GM18868 (cell line): ENCODE results near the gene GATA5.

Experiments used
- ATAC-seq: cut with Tn5 transposase; IDR thresholded peaks from one replicate; pipeline ENCODE4 v1.9.1; 2021; ENCODE audit warnings: mild to moderate bottlenecking, moderate library complexity; ENCODE audit not compliant: unreplicated experiment

GATA5 gene

GRCh38 chr20:62473717-62474603, 1.8 kb downstream of the GATA5 start:
- ATAC-seq, result no peak

DNA sequence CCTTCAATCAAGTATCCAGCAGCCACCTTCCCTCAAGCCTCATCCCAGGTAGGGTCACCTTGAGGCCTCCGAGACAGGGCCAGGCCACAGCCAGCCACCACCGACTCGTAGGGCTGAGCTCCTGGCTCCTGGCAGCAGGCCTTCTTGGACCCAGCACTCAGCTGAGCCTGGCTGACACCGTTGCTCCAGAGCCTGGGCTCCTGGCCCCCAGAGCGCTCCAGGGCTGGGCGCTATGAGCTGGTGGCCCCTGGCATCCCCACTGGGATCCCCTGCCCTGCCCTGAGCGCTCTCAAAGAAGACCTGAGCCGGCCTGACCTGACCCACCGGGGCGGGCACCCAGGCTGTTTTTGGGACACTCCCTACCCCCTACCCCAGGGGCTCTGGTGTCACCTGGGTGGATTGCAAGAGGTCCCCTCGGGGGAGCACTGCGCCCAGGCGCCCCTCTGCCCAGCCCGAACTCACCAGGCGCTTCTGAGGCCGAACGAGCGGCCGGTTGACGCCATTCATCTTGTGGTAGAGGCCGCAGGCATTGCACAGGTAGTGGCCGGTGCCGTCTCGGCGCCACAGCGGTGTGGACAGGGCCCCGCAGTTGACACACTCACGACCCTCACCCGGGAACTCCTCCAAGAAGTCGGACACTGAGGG, 2.7 kb downstream of the GATA5 start:
- ATAC-seq, result no peak

DNA sequence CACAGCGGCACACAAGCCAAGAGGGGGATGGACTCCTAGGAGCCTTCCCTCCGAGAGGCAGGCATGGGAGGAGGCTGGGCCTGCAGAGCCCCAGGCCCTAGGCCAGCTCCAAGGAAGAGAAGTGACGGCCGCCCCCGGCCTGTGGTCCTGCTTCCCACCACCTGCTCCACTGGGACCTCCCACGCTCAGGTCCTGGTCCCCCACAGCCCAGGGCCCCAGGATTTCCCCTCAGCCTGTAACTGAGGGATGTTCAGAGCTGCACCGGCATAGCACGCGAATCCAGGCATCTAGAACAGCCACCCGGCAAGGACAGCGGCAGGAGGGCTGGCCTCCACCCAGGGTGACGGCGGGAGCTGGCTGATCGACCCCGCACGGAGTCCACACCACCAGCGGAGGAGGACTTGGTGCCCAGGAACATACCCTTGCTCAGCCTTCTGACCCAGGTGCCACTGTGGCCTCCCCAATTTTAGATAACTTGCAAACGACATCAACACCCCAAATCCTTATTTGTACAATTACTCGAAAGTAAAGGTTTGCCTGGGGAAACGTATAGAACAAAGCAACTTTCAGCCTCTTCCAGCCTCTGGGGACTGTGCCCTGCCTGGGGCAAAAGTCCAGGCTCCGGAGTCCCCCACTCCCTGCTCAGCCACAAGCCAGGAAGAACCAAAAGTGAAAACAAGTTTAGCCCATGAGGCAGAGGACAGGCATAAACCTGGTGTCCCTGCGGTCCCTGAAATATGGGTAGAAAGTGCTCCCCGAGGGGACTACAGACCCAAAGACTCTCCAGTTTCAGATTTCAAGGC, 3.5 kb downstream of the GATA5 start:
- no peak for ATAC-seq

DNA sequence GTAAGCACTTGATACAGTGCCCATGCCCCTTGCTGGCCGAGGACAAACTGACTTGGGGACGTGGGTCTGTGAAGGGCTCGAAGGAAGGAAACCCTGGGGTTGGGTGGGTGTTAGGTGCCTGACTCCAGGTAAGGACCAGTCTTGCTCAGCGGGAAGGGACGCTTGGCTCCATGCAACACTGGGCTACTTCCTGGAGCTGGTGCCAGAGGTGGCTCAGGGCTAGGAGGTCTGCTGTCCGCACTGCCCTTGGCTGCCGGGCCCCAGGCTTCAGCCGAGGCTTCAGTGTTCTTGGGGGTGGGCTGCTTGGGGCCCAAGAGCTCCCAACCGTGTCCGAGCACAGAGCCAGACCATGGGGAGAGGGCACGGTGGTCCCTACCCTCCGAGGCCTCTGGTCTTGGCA, 5.3 kb downstream of the GATA5 start:
- no peak for ATAC-seq

DNA sequence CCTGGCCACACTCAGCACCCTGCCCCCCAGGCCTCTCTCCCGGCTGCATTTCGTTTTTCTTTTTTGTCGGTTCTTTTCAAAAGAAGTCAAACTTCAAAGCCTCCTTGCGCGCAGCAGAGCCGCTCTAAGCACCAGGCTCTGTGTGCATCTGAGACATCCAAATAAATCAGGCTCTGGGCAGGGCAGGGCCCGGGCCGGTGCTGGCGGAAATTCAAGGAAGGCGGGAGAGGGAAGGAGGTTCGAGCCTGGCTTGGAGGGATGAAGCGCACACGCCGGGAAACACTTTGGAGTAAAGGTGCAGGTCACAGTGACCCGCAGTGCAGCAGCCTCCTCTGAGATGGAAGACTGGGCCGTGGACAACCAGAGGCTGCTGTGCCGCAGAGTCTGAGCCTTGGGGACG, 5.8 kb downstream of the GATA5 start:
- ATAC-seq, result no peak

- no peak for ATAC-seq
These were observed 6.4 kb downstream of the GATA5 start for GRCh38 chr20:62469352-62469751.

DNA sequence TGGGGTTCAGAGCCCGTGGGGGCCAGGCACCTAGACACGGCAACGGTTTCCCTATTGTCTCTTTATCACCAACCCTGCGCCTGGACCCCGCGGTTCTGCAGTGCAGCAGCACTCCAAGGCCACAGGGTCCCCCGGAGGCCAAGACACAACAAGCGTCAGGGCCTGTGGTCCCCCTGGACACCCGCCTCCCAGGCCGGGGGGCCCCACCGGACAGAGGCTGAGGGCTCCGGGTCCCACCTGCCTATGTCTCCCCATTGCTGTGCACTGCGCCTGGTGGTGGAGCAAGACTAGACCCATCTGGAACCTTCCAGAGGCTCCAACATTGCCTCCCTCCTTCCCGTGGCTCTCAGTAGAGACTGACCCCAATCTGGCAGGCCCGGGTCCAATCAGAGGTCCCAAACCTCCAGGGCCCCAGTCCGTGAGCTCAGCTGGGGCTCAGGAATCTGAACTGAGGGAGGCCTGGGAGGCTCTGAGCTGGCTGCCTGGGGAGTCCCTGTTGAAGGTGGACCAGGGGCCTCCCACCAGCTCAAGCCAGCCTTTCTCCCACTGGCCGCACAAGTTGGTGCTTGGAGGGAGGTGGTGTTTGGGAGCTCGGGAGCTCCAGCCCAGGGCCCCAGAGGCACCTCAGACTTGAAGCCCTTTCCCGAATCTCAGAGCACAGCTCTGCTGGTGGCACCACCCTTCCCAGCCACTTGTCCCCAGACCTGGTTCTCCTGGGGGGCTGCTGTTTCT, 8.8 kb downstream of the GATA5 start:
- no peak for ATAC-seq

- ATAC-seq, result no peak
These were observed 9.6 kb downstream of the GATA5 start for GRCh38 chr20:62466072-62466760.

- no peak for ATAC-seq
These were observed 10.8 kb downstream of the GATA5 start for GRCh38 chr20:62464990-62465389.

GRCh38 chr20:62464425-62464770, 11.4 kb downstream of the GATA5 start:
- ATAC-seq, result no peak

GRCh38 chr20:62463651-62464424, 12.0 kb downstream of the GATA5 start:
- no peak for ATAC-seq

GRCh38 chr20:62462976-62463592, 12.7 kb downstream of the GATA5 start:
- no peak for ATAC-seq

DNA sequence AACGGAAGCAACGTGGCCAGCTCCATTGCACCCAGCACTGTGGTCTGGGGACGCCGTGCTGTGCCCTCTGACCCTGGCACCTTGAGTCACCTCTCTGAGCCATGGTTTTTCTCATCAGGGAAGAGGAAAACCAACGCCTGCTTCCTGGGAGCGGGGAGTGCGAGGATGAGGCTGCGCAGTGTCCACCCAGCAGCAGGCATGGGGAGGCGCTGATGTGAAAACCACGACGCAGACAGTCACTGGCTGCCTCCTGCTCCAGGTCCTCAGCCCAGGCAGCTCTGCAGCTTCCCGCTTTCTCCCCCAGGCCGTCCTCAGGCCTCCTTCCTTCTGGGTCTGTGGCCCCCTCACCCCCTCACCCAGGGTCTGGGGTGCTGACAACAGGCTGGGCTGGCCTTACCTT, 14.0 kb downstream of the GATA5 start:
- no peak for ATAC-seq

GRCh38 chr20:62461157-62461556, 14.6 kb downstream of the GATA5 start:
- no peak for ATAC-seq

DNA sequence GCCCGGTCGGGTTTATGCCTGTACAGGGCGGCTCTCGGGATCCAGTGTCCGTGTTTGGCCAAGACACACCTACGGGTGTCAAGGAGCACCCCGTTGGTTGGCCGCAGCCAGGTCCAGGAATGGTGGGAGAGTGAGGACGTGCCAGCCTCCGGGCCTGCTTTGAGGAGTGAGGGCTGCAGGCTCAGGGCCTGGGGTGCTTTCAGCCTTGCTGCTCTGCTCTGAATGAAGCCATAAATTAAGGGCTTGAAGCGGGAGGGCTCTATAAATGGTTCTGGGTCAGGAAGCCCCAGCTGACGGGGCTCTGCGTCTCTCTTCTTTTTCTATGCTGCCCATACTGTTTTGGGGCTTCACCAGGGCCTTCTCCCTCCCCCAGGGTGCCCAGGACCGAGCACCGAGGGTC, 15.1 kb downstream of the GATA5 start:
- no peak for ATAC-seq

GRCh38 chr20:62459488-62459887, 16.3 kb downstream of the GATA5 start:
- ATAC-seq, result no peak

DNA sequence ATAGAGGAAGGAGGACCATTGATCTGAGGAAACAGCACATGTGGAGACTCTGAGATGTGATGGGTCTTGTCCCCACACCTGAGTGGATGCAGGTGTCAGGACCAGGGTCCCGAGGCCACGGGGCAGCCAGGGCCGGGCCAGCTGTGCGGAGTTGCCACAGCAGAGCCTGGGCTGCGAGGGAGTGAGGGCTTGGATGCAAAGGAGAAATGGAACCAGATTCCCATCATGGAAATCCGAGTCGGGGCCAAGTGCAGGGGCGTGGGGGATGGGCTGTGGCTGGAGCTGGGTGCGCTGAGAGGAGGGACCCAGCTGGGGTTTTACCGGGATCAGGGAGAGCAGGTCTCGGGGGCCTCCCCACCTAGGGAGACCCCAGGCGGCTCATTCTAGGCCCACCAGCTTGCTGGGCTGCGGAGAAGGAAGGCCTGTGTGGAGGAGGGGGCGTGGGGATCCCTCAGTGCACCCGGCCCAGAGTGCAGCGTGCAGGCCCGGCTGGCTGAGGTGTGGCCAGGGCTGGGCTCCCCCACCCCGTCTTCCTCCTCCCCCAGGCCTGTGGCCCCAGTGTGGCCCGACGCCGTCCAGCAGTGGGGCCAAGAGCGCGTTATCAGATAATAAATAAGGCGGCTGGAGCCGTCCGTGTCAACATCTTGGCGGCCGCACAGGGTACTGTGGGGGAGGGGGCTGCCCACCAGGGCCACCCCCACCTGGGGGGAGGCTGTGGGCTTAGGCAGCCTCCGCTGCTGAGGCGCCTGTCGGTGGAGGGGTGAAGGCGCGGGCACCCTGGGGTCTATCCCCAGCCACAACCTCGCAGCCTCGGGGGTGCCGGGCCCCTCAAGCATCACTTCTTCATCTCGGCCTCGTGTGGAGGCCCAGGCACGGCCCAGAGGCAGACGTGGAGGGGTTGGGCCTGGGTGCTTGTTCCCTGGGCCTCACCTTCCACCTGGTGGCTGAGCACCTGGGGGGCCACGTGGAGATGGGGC, 17.2 kb downstream of the GATA5 start:
- ATAC-seq, result no peak

DNA sequence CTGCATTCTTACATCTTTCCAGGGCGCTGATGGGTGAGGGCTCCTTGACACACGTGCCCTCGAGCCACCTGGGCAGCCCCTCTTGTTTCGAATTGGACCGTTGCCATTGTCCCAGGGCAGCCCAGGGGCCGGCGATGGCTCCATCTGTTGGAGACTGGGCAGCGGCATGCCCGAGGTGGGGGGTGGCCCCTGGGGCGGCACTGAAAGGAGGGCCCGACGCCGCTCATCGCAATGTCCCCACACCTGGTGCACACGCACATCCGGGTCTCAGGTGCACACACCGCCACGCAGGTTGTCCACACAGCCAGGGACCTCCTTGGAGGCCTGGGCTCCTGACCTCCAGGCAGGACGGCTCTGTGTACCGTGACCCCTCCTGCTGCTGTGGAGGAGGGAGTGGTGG, 18.0 kb downstream of the GATA5 start:
- ATAC-seq, result no peak
